ENCODE results near the gene CD3E.

DNA sequence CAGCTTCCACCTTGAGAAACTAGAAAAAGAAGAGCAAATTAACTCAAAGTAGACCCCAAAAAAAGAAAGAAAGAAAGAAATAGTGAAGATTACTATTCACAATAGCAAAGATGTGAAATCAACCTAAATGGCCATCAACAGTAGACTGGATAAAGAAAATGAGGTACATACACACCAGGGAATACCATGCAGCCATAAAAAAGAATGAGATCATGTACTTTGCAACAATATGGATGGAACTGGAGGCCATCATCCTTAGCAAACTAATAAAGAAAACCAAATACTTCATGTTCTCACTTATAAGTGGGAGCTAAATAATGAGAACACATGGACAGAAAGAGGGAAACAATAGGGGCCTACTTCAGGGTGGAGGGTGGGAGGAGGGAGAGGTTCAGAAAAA, 24.2 kb downstream of the CD3E start:
- TF ChIP-seq EZH2 (IDR thresholded peaks at IDR 0.05; ENCODE audit: insufficient read depth, poor library complexity, severe bottlenecking) (no peak), EZH2phosphoT487 (IDR thresholded peaks at IDR 0.05; ENCODE audit: insufficient read depth, low read depth) (no peak)
